HG03575 (cell line): Measurements from ENCODE around the gene TNFAIP8L3.

Experiments
- ATAC-seq: cut with Tn5 transposase; IDR thresholded peaks from one replicate; pipeline ENCODE4 v1.9.1; 2021; ENCODE audit not compliant: unreplicated experiment, insufficient number of reproducible peaks, low FRiP score; ENCODE audit errors: extremely low read depth

TNFAIP8L3 gene

DNA sequence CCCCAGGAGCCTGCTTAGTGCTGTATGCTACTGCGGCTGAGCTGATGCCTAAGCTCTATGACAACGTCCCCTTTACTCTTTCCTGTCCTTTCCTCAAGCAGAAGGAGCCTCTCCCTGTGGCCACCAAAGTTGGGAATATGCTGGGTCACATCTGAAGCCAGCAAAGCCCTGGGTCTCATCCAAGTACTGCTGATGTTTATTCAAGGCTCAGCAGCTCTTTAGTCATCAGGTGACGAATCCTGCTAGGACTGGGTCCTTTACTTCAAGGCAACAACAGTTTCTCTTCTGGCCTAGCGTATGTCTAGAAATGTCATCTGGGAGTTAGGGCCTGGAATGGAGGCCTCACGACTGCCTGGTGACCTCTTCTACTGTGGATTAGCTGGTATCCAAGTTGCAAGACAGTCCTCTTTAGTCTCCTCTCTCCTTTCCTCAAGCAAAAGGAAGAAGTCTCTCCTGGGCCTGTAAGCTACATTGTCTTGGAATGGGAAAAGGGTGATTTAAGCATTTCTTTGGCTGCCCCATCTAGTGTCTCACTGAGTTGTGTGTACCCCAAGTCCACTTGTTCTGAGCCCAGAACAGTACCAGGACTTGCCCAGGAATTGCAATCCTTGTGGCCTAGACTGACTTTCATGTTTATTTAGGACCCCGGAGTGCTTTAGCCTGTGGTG, 63.9 kb downstream of the TNFAIP8L3 start:
- ATAC-seq, result no peak

DNA sequence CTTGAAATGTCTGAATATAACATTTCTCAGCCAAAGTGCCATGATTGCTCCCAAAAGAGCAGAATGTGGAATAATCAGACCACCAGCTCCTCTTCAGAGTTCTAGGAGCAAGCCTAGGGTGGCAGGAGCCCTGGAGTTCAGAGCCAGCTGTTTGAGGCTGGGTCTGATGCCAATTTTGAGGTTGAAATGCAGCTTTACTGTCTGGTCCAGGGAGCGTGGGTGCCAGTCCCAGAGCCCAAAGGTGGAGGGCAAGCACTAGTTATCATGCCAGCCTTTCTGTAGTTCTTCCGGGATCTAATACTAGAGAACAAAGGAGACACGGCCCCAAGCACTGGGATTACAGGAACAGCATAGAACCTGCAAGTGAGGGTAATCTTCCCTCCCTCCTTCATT, 69.3 kb downstream of the TNFAIP8L3 start:
- ATAC-seq, result no peak

DNA sequence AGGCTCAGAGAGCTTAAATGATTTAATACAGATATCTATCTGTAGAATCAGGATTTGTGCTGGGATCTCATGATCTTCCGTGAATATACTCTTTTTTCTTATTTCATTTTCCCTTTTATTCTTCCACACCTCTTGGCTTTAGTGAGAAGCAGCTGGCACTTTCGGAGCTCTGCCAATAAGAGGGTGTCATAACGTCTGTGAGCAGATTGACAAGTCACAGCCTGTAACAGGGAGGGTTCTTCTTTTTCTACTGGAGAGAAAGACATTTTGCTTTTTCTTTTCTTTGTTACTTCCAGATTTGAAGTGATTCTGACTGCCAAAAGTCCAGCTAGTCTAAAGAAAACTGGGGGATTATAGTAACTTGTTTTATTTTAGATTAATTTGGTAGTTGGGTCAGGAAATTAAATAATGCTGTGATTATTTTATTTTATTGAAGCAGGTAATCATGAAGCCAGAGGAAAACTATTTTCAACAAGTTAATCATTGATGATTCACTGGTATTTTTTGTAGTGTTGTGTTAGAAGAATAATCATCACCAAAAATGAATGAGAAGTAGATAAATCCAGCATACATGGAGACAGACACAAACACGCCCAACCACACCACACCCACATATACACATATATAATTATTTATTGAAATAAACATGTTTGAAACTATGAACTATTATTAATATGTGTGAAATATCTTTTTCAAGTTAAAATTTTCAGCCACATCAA, 69.8 kb downstream of the TNFAIP8L3 start:
- ATAC-seq, result no peak

DNA sequence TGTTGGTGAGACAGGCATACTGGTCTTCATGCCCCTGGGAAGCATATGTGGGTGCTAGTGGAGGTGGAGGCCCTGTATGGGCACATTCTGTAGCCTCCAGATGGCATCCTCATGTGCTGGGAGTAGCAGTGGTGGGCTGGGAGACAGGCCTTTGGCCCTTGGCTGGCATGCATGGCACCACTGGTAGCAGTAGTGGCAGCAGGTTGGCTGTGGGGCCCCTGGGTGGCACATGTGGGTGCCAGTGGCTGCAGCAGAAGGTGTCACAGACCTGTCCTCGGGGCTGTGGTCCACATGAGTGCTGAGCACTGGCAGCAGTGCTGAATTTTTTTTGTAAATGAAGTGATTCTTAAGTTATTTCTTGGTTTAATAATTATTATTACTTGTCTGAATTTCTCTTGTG, 71.2 kb downstream of the TNFAIP8L3 start:
- no peak for ATAC-seq

DNA sequence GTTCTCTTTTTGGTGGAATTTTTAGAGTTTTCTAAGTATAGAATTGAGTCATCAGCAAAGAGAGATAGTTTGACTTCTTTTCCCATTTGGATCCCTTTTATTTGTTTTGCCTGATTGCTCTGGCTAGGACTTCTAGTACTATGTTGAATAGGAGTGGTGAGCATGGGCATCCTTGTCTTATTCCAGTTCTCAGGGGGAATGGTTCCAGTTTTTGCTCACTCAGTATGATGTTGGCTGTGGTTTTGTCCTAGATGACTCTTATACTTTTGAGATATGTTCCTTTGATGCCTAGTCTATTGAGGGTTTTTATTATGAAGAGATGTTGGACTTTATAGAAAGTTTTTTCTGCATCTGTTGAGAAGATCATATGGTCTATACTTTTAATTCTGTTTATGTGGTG, 72.5 kb downstream of the TNFAIP8L3 start:
- ATAC-seq, result no peak

DNA sequence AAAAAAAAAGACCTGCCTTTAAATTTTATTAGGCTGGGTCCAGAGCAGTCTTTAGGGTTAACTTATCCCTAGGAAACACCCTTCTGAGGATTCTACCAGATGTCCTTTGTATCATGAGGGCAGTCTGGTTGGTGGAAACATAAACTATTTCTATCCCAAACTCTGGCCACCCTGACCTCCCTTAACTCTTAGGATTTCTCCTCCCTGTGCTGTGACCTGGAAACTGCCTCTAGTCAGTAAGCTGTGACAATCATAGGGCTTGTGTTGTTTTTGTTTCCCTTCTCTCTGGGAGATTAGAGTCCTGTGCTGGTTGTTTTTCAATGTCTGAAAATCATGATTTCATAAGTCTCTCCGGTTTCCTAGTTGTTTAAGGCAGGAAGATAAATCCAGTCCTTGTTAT, 78.1 kb downstream of the TNFAIP8L3 start:
- ATAC-seq, result no peak

DNA sequence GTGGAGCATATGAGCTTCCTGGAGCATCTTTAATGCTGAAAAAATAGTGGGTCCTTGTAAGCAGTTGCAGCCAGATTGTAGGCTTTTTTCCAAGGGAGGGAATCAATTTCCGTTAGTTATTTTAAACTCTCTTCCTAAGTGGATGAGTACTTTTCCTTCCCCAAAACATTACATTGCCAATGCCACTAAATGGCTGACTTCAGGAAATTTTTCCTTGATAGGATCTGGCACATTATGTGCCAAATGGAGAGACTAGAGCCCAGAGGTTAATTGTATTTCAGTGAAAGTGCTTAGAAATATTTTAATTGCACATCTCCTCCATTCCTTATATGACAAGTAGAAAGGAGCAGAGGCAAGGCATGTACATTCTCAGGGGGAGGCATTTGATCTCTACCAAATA, 83.5 kb downstream of the TNFAIP8L3 start:
- ATAC-seq, result no peak

DNA sequence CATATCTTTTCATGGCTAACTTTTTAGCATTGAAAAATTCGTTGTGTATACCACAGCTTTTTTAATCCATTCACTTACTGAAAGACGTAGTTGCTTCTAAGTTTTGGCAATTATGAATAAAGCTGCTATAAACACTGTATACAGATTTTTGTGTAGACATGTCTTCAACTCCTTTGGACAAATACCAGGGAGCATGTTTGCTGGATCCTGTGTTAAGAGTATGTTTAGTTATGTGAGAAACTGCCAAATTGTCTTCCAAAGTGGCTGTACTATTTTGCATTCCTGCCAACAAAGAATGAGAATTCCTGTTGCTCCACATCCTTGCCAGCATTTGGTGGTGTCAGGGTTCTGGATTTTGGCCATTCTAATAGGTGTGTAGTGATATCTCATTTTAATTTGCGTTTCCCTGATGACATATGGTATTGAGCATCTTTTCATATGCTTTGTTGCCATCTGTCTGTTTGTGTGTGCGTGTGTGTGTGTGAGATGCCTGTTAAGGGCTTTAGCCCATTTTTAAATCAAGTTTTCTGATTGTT, 87.5 kb downstream of the TNFAIP8L3 start:
- no peak for ATAC-seq
